K562 (cell line): ENCODE results near the gene APBA2. TPM values are rescaled to one million over a fixed set of nuclear protein-coding genes. Genes with fewer than 3 reads are reported as not detected.
A peak's percentile ranks its signal among the peaks of the same experiment; 100 is the strongest.

ENCODE experiments used
- ATAC-seq: fragments of 200-7000 bp; cut with Tn5 transposase; 3 replicates; pipeline ENCODE4 v1.9.1; 2020; ENCODE audit warnings: moderate library complexity
- BruUV-seq: library from RNA; stranded (reverse); fragments of 400-500 nt; replicated peaks from 2 replicates; lab custom pipeline; 2021; lab: Mats Ljungman, UMichigan
- CTCF ChIA-PET: fragments of 300-600 bp; formaldehyde crosslinking; extraction: SDS; loops from one replicate; lab custom pipeline; 2021; ENCODE audit warnings: low intra/inter-chr PET ratio; lab: Yijun Ruan, JAX
- POLR2A ChIA-PET: fragments of 300-600, 350-650 bp; sonication (Branson Sonifier 250); formaldehyde crosslinking; extraction: SDS; loops from one replicate; lab custom pipeline; 2021; ENCODE audit warnings: antibody characterized with exemption, inconsistent platforms; lab: Yijun Ruan, JAX
- DNase-seq, 4 experiments: peaks; one replicate each; pipeline versions ENCODE4 v3.0.0 to v3.0.0-alpha.2; 2011 to 2018; ENCODE audit warnings: low spot score in 3 of 4, mixed read lengths in 3 of 4; ENCODE audit errors: extremely low read depth in 1 of 4
- FAIRE-seq: peaks from 2 replicates; lab custom pipeline; 2011; peaks lifted over from hg19 to GRCh38; lab: Jason Lieb, UNC
- H2AFZ ChIP-seq: 2 replicates; pipeline ENCODE4 v1.6.0; 2011; ENCODE audit warnings: low read depth, low read length, control low read depth, inconsistent platforms
- H3K27ac ChIP-seq: fragments of 200-600 bp; 3 replicates; pipeline ENCODE4 v1.8.0; 2011; ENCODE audit warnings: low read depth, mild to moderate bottlenecking, control low read depth, inconsistent platforms, low read length, moderate library complexity, mixed read lengths; ENCODE audit errors: extremely low read depth
- H3K27me3 ChIP-seq, 2 experiments: fragments of 300-600 bp in 1 of 2; 2 replicates in 1 of 2; 3 replicates in 1 of 2; pipeline versions ENCODE4 v1.6.0 to v1.8.0; 2011; ENCODE audit warnings: inconsistent platforms in 2 of 2, low read length in 2 of 2, mild to moderate bottlenecking in 1 of 2, mixed read lengths in 1 of 2, moderate library complexity in 1 of 2; ENCODE audit not compliant: control insufficient read depth in 2 of 2, insufficient read depth in 2 of 2
- H3K36me3 ChIP-seq: fragments of 300-600 bp; 3 replicates; pipeline ENCODE4 v1.8.0; 2011; ENCODE audit warnings: mild to moderate bottlenecking, low read length, inconsistent platforms; ENCODE audit not compliant: control insufficient read depth, insufficient read depth
- H3K4me1 ChIP-seq, 2 experiments: fragments of 200-600 bp in 1 of 2; replicated peaks in 1 of 2; 2 replicates in 1 of 2; 3 replicates in 1 of 2; pipeline versions ENCODE4 v1.5.1 to v1.8.0; 2011; ENCODE audit warnings: inconsistent platforms in 2 of 2, low read length in 2 of 2, mild to moderate bottlenecking in 1 of 2, mixed read lengths in 1 of 2, moderate library complexity in 1 of 2; ENCODE audit not compliant: control insufficient read depth in 2 of 2, insufficient read depth in 2 of 2
- H3K4me2 ChIP-seq: 2 replicates; pipeline ENCODE4 v1.6.1; 2011; ENCODE audit warnings: low read length, control low read depth, inconsistent platforms, mixed read lengths; ENCODE audit not compliant: insufficient read depth
- H3K4me3 ChIP-seq: fragments of 200-600 bp; sonication (generic), shearing (Covaris generic); 2 replicates; pipeline ENCODE4 v1.5.1; 2016; ENCODE audit warnings: control low read depth, inconsistent platforms
- H3K79me2 ChIP-seq: fragments of 200-600 bp; 3 replicates; pipeline ENCODE4 v1.8.0; 2011; ENCODE audit warnings: low read length, inconsistent platforms; ENCODE audit not compliant: control insufficient read depth, insufficient read depth
- H3K9ac ChIP-seq, 2 experiments: 2 replicates each; pipeline versions ENCODE4 v1.6.0 to v1.6.1; 2011; ENCODE audit warnings: low read depth in 2 of 2, low read length in 2 of 2, control low read depth in 1 of 2, inconsistent platforms in 1 of 2, mild to moderate bottlenecking in 1 of 2, mixed read lengths in 1 of 2; ENCODE audit not compliant: insufficient read depth in 1 of 2
- H3K9me1 ChIP-seq: one replicate; pipeline ENCODE4 v1.6.0; 2011; ENCODE audit warnings: inconsistent platforms, mild to moderate bottlenecking, low read length, moderate library complexity; ENCODE audit not compliant: control insufficient read depth, insufficient read depth
- H3K9me3 ChIP-seq: replicated peaks from 2 replicates; pipeline ENCODE4 v1.5.1; 2011; ENCODE audit warnings: low read depth, low read length, inconsistent platforms; ENCODE audit not compliant: control insufficient read depth, insufficient read depth
- H4K20me1 ChIP-seq: replicated peaks from 2 replicates; pipeline ENCODE4 v1.6.1; 2011; ENCODE audit warnings: low read length, inconsistent platforms, mixed read lengths; ENCODE audit not compliant: control insufficient read depth, insufficient read depth
- CCAR2 ChIP-seq: fragments of 200-400 bp; formaldehyde crosslinking; IDR thresholded peaks from 2 replicates; pipeline ENCODE4 v1.6.1; 2017; ENCODE audit warnings: mild to moderate bottlenecking, low read depth, low read length
- ELF4 ChIP-seq: fragments of 450-650 bp; formaldehyde crosslinking; IDR thresholded peaks from 2 replicates; pipeline ENCODE4 v1.4.0; 2022; ENCODE audit warnings: missing genetic modification characterization
- GATA2 ChIP-seq: sonication (generic); formaldehyde crosslinking; IDR thresholded peaks from 2 replicates; pipeline ENCODE4 v1.4.0; 2020; ENCODE audit warnings: mild to moderate bottlenecking, missing genetic modification reagents
- HMGXB4 ChIP-seq: sonication (generic); formaldehyde crosslinking; IDR thresholded peaks from 2 replicates; pipeline ENCODE4 v1.8.1; 2023; ENCODE audit warnings: mild to moderate bottlenecking, missing genetic modification reagents
- MLLT1 ChIP-seq, 2 experiments: fragments of 450-650 bp; IDR thresholded peaks; 2 replicates each; pipeline ENCODE4 v1.6.1; 2016
- MTA1 ChIP-seq: fragments of 450-650 bp; IDR thresholded peaks from 2 replicates; pipeline ENCODE4 v1.6.1; 2017; ENCODE audit warnings: borderline replicate concordance
- POU5F1 ChIP-seq: fragments of 150-350 bp; IDR thresholded peaks from 2 replicates; pipeline ENCODE4 v1.6.1; 2014; ENCODE audit warnings: borderline replicate concordance, low read length, low read depth, mild to moderate bottlenecking; ENCODE audit not compliant: partially characterized antibody
- TCF7 ChIP-seq: sonication (generic); IDR thresholded peaks from 2 replicates; pipeline ENCODE4 v1.6.1; 2016; ENCODE audit warnings: antibody characterized with exemption, borderline replicate concordance
- ZNF316 ChIP-seq: fragments of 450-650 bp; IDR thresholded peaks from 2 replicates; pipeline ENCODE4 v1.6.1; 2016
- WGBS: fragments of 100-300 bp; shearing (Covaris generic); methylation state at CpG from one replicate; pipeline ENCODE4 v1.1.6; 2016; ENCODE audit warnings: low coverage, mixed read lengths; ENCODE audit not compliant: insufficient coverage; ENCODE audit errors: missing lambda C conversion rate; 5-methylcytosine and 5-hydroxymethylcytosine counted together
- in situ Hi-C: fragments of 300-500 bp; cut with MboI; formaldehyde crosslinking; loops from 4 replicates; pipeline ENCODE4 v1.15.0; 2018; ENCODE audit warnings: inconsistent platforms, mixed read lengths
- intact Hi-C: fragments of 100-400 bp; cut with micrococcal nuclease; formaldehyde crosslinking; loops from 2 replicates; pipeline ENCODE4 v1.14.2; 2022
- polyA plus RNA-seq, 8 experiments: library from polyadenylated mRNA; depleted of rRNA in 4 of 8; stranded (reverse) in 5 of 8; unstranded in 3 of 8; fragments of >200 nt; fragmentation: Nextera tagmentation in 2 of 8; fragmentation: Illumina TruSeq in 1 of 8; extraction: Ambion mirVana in 2 of 8; extraction: Trizol in 1 of 8; gene quantifications; 2 replicates each; pipeline versions ENCODE4 v1.2.1 to v1.2.3, GENCODE V29; 2011 to 2014; ENCODE audit warnings: inconsistent platforms in 1 of 8, missing spikeins in 1 of 8
- total RNA-seq, 7 experiments: library from RNA; depleted of rRNA in 6 of 7; stranded (reverse); fragments of >200 nt in 6 of 7; fragmentation: Illumina TruSeq in 2 of 7; extraction: Trizol in 2 of 7; gene quantifications; 2 replicates each; pipeline versions ENCODE4 v1.2.1 to v1.2.3, GENCODE V29; 2011 to 2021; ENCODE audit warnings: low replicate concordance in 1 of 7
- TF ChIP-seq, protein P1 (sequence below): sonication (generic); formaldehyde crosslinking; IDR thresholded peaks from 2 replicates; pipeline ENCODE4 v1.8.1; 2022; ENCODE audit warnings: missing genetic modification reagents

The APBA2 gene
- total and polyA plus RNA-seq, 9 of the 15 experiments (the other 6 are each of a cell fraction or from before 2014, with no cell fraction given), result 0.24 to 40.9 (median 25.2) TPM

DNA sequence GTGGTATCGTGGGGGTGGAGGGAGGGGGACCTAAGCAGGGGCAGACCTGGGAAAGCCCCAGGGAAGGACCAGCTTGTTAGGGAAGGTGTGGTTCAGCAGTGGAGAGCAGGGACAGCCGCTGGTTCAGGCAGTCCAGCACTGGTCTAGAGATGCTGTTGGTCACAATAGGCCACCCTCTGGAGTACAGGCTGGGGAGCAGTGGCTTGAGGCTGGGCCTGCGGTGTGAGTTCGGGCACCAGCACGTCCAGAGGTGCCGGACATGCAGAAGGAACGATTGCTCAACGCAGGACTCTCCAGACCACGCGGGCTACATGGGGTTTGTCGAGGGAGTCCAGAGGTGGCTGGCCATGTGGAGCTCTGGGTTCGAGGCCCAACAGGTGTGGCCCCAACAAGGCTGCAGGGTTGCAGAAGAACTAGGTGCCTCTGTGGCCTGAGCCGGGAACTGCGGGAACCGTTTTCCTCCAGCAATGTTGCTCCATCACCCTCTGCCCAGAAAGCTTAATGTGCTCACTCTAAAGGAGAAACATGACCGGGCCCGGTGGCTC, 143.9 kb downstream of the APBA2 start (continued):
- TF ChIP-seq CCAR2, result no peak
- TF ChIP-seq, protein P1, sequence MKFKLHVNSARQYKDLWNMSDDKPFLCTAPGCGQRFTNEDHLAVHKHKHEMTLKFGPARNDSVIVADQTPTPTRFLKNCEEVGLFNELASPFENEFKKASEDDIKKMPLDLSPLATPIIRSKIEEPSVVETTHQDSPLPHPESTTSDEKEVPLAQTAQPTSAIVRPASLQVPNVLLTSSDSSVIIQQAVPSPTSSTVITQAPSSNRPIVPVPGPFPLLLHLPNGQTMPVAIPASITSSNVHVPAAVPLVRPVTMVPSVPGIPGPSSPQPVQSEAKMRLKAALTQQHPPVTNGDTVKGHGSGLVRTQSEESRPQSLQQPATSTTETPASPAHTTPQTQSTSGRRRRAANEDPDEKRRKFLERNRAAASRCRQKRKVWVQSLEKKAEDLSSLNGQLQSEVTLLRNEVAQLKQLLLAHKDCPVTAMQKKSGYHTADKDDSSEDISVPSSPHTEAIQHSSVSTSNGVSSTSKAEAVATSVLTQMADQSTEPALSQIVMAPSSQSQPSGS (CRISPR knock-in tag), result no peak

DNA sequence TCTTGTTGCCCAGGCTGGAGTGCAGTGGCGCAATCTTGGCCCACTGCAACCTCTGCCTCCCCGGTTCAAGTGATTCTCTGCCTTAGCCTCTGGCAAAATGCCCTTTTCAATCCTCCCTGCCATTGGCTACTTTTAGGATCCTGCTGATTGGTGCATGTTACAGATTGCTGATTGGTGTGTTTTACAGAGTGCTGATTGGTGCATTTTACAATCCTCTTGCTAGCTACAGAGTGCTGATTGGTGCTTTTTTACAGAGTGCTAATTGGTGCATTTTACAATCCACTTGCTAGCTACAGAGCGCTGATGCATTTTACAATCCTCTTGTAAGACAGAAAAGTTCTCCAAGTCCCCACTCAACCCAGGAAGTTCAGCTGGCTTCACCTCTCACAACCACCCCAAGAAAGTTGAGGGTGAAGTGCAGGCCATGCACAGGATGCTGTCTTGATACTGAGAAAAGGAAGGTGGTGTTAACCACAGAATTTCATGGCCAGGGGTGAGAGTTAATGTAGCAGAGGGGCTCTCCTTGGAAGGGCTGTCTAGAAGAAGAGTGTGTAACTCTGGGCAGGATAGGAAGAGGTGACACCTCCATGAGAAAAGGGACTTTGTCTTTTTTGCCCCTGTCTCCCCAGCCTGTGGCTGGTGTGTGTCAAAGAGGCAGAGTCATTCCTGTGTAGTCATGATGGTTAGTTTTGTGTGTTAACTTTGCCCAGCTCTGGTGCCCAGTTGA, 145.9 kb downstream of the APBA2 start:
- intact Hi-C loops, result no loop called here
- POLR2A ChIA-PET, result no interaction called here
- CTCF ChIA-PET, result no interaction called here

More for the DNA sequence above, 145.9 kb downstream of the APBA2 start:
- 86% methylated on average over 3 of the region's 3 CpGs for WGBS
- DNase-seq, result no peak
- no peak for ATAC-seq
- no peak for FAIRE-seq
- Histone ChIP-seq H3K4me3 (no peak overlapping the region), H2AFZ (no peak overlapping the region), H3K9me3 (no peaks in the 10 kb centered on the region), H3K27ac (no peak overlapping the region), H3K9me1 (no peaks in the 10 kb centered on the region), H3K9ac (no peak overlapping the region), H4K20me1 (no peaks in the 10 kb centered on the region), H3K27me3 (no peaks in the 10 kb centered on the region), H3K4me1 (peaks cover 0 to 4% of the 10 kb centered on the region in 2 experiments; a peak in 1 of 5 replicates), H3K4me2 (no peak overlapping the region), H3K79me2 (no peaks in the 10 kb centered on the region; the same call in 2 of the 3 replicates), H3K36me3 (no peaks in the 10 kb centered on the region)
- TF ChIP-seq MTA1 (no peak), GATA2 (CRISPR knock-in tag) (no peak), ZNF316 (peak; percentile 58), POU5F1 (no peak), TCF7 (no peak), ELF4 (CRISPR knock-in tag) (no peak), MLLT1 (IDR thresholded peaks at IDR 0.05) (no peak), HMGXB4 (CRISPR knock-in tag) (no peak)
- in situ Hi-C loops, result no loop called here
- BruUV-seq, result no TSS peak
